Panc1 (cell line): ENCODE measurements around the gene HPCAL1. TPM values are rescaled to one million over a fixed set of nuclear protein-coding genes. Genes with fewer than 3 reads are reported as not detected.

ENCODE experiments used
- ATAC-seq: fragments of 200-7000 bp; cut with Tn5 transposase; 2 replicates; pipeline ENCODE4 v1.9.1; 2020; ENCODE audit warnings: mild to moderate bottlenecking, moderate library complexity
- BruUV-seq: library from RNA; stranded (reverse); fragments of 400-500 nt; replicated peaks from 2 replicates; lab custom pipeline; 2021; lab: Mats Ljungman, UMichigan
- CTCF ChIA-PET: fragments of 300-600 bp; sonication (Branson Sonifier 250); formaldehyde crosslinking; loops from one replicate; lab custom pipeline; 2022; ENCODE audit warnings: antibody characterized with exemption; lab: Charles Lee
- POLR2A ChIA-PET: fragments of 300-600 bp; sonication (Branson Sonifier 250); formaldehyde crosslinking; loops from one replicate; lab custom pipeline; 2022; ENCODE audit warnings: antibody characterized with exemption; lab: Charles Lee
- DNase-seq: peaks from one replicate; pipeline ENCODE4 v3.0.0-alpha.2; 2010; ENCODE audit warnings: low read depth, low spot score
- H3K27ac ChIP-seq: 2 replicates; pipeline ENCODE4 v1.5.1; 2011; ENCODE audit warnings: mild to moderate bottlenecking, low read length, inconsistent platforms
- H3K27me3 ChIP-seq: fragments of 200-500 bp; sonication (Bioruptor generic); 2 replicates; pipeline ENCODE4 v1.6.0; 2014; ENCODE audit warnings: low read length, inconsistent platforms; ENCODE audit not compliant: control insufficient read depth, insufficient read depth
- H3K36me3 ChIP-seq: fragments of 200-500 bp; sonication (Bioruptor generic); 2 replicates; pipeline ENCODE4 v1.5.1; 2014; ENCODE audit warnings: inconsistent platforms, mild to moderate bottlenecking, low read length, moderate library complexity; ENCODE audit not compliant: control insufficient read depth, insufficient read depth
- H3K4me1 ChIP-seq: 2 replicates; pipeline ENCODE4 v1.5.1; 2011; ENCODE audit warnings: inconsistent platforms, mild to moderate bottlenecking, low read length, moderate library complexity; ENCODE audit not compliant: control insufficient read depth, insufficient read depth
- H3K4me3 ChIP-seq, 2 experiments: 2 replicates each; pipeline ENCODE4 v1.5.1; 2011 to 2012; ENCODE audit warnings: low read depth in 2 of 2, low read length in 2 of 2, mild to moderate bottlenecking in 2 of 2, inconsistent platforms in 1 of 2, moderate library complexity in 1 of 2
- H3K9me3 ChIP-seq: fragments of 200-500 bp; sonication (Bioruptor generic); 2 replicates; pipeline ENCODE4 v1.5.1; 2014; ENCODE audit warnings: low read depth, mild to moderate bottlenecking, inconsistent platforms, low read length, moderate library complexity; ENCODE audit not compliant: control insufficient read depth, insufficient read depth
- CTCF ChIP-seq: fragments of 450-650 bp; IDR thresholded peaks from 2 replicates; pipeline ENCODE4 v1.5.1; 2017; ENCODE audit warnings: mild to moderate bottlenecking
- POLR2AphosphoS5 ChIP-seq: IDR thresholded peaks from 2 replicates; pipeline ENCODE4 v1.6.1; 2012; ENCODE audit warnings: mild to moderate bottlenecking, low read depth, low read length, moderate library complexity
- REST ChIP-seq, 2 experiments: IDR thresholded peaks; 2 replicates each; pipeline ENCODE4 v1.6.1; 2011 to 2012; ENCODE audit warnings: low read depth in 2 of 2, control low read depth in 1 of 2, low read length in 1 of 2, mild to moderate bottlenecking in 1 of 2, moderate library complexity in 1 of 2; ENCODE audit not compliant: insufficient read depth in 1 of 2
- SIN3A ChIP-seq: IDR thresholded peaks from 2 replicates; pipeline ENCODE4 v1.6.1; 2012; ENCODE audit warnings: low read depth, mild to moderate bottlenecking, low read length, moderate library complexity, borderline replicate concordance; ENCODE audit not compliant: insufficient read depth
- TCF7L2 ChIP-seq: IDR thresholded peaks from 2 replicates; pipeline ENCODE4 v1.6.1; 2011; ENCODE audit warnings: mild to moderate bottlenecking, low read depth, low read length, inconsistent platforms
- in situ Hi-C: cut with HindIII; loops from 2 replicates; pipeline ENCODE4 v1.10.0; 2016; ENCODE audit warnings: low sequenced_read_pairs, low pct_unique_long_range_greater_than_20kb
- intact Hi-C: fragments of 100-400 bp; cut with micrococcal nuclease; formaldehyde crosslinking; loops from one replicate; pipeline ENCODE4 v1.10.0; 2022; ENCODE audit not compliant: unreplicated experiment
- total RNA-seq: library from RNA; stranded (reverse); gene quantifications from one replicate; pipeline ENCODE4 v1.2.1, GENCODE V29; 2021; ENCODE audit not compliant: unreplicated experiment

The HPCAL1 gene
- total RNA-seq, 1 experiment from 2014 or later, result 234 TPM

- no peak overlapping the region for H3K4me3 ChIP-seq
- POLR2A ChIA-PET, result no interaction called here
- H3K27ac ChIP-seq, result peak overlapping the region; percentile 63
- ATAC-seq, result no peak
- H3K36me3 ChIP-seq, result no peaks in the 10 kb centered on the region
- DNase-seq, result no peak
- H3K4me1 ChIP-seq, result peaks cover 82% of the 10 kb centered on the region
- H3K9me3 ChIP-seq, result peaks cover 6% of the 10 kb centered on the region; the same call in 1 of the 2 replicates
- no peaks in the 10 kb centered on the region for H3K27me3 ChIP-seq
- in situ Hi-C loops (no loop called here), intact Hi-C loops (no loop called here)
- CTCF ChIA-PET, result no interaction called here
- no peak for TF ChIP-seq SIN3A
- TF ChIP-seq REST (IDR thresholded peaks at IDR 0.05; ENCODE audit: insufficient read depth in 1 of 2, low read depth in 2 of 2, low read length in 1 of 2), result no peak
- TF ChIP-seq TCF7L2, result no peak
- no peak for TF ChIP-seq POLR2AphosphoS5
- TF ChIP-seq CTCF, result no peak
- BruUV-seq, result TSS peak; percentile 9
Observed at GRCh38 chr2:10336283-10336682, 33.6 kb downstream of the HPCAL1 start.

- Histone ChIP-seq H3K27ac (peak overlapping the region; percentile 41), H3K9me3 (peaks cover 6% of the 10 kb centered on the region; the same call in 1 of the 2 replicates), H3K36me3 (no peaks in the 10 kb centered on the region), H3K27me3 (no peaks in the 10 kb centered on the region), H3K4me3 (no peak overlapping the region), H3K4me1 (peaks cover 82% of the 10 kb centered on the region)
- ATAC-seq (no peak), DNase-seq (no peak)
- intact Hi-C loops (no loop called here), in situ Hi-C loops (no loop called here)
- TF ChIP-seq CTCF (no peak), POLR2AphosphoS5 (no peak), SIN3A (no peak), REST (IDR thresholded peaks at IDR 0.05; ENCODE audit: insufficient read depth in 1 of 2, low read depth in 2 of 2, low read length in 1 of 2) (no peak), TCF7L2 (no peak)
- CTCF ChIA-PET, result no interaction called here
- POLR2A ChIA-PET, result no interaction called here
- no TSS peak for BruUV-seq
Observed at GRCh38 chr2:10337449-10338269, 35.0 kb downstream of the HPCAL1 start.
